ENCODE measurements around the gene SORCS2.

The SORCS2 gene

DNA sequence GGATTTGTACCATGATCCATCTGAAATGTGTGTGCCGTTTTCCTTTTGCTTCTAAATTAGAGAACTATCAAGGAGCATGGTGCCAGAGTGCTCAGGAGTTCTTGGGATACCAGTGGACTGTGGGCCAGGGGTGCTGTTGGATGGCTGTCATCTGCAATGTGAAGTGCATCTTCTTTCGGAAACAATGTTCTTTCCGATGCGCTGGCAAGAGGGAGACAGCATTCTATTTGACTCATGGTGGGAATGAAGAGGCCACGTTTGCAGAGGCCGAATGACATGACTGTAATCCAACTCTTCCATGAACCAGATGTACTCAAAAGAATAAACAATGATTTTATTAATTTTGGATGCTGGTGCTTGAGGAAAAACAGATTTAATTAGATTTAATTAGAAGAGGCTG lies 45.5 kb downstream of the SORCS2 start:
- no peaks in the 10 kb centered on the region for H3K27me3 ChIP-seq
- TF ChIP-seq, protein P1, sequence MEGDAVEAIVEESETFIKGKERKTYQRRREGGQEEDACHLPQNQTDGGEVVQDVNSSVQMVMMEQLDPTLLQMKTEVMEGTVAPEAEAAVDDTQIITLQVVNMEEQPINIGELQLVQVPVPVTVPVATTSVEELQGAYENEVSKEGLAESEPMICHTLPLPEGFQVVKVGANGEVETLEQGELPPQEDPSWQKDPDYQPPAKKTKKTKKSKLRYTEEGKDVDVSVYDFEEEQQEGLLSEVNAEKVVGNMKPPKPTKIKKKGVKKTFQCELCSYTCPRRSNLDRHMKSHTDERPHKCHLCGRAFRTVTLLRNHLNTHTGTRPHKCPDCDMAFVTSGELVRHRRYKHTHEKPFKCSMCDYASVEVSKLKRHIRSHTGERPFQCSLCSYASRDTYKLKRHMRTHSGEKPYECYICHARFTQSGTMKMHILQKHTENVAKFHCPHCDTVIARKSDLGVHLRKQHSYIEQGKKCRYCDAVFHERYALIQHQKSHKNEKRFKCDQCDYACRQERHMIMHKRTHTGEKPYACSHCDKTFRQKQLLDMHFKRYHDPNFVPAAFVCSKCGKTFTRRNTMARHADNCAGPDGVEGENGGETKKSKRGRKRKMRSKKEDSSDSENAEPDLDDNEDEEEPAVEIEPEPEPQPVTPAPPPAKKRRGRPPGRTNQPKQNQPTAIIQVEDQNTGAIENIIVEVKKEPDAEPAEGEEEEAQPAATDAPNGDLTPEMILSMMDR (IDR thresholded peaks at IDR 0.05; ENCODE audit: low read depth, low read length): no peak
- peaks cover 3% of the 10 kb centered on the region for H3K4me1 ChIP-seq
- no peaks in the 10 kb centered on the region for H3K36me3 ChIP-seq
- H3K4me3 ChIP-seq (ENCODE audit: low read depth, low read length): no peak overlapping the region
- DNase-seq: no peak
- H3K9me3 ChIP-seq: no peaks in the 10 kb centered on the region; the same call in 1 of the 2 replicates

DNA sequence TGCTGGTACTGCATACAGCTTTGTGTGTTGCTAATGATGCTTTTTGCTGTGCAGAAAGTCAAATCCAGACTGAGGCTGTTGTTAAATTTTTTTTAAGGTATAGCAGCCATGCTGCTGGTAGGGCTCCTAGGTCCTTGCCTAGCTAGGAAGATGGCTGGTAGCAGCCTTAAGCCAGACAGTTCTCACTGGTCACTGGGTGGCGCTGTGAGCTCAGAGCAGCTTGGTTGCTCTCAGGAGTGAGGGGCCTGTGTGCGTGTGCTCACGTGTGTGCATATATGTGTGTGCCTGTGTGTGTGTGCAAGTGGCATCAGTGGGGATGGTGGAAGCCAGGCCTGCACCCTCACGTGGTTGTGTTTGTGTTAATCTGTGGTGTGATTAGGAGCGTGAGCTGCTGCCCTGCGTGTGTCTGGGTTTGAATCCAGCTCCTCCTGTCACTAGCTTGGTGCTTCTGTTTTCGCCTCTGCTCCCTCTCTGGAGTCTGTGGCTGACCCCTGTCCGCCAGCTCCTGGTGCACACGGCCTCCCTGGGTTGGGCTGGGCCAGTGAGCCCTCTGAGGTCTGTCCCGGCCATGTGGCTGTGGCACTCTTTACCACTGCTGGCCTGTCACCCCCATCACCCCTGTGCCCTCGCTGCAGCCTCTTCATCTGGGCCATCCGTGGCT lies 46.1 kb downstream of the SORCS2 start:
- peak; percentile 45 for DNase-seq
- no peaks in the 10 kb centered on the region for H3K36me3 ChIP-seq
- H3K9me3 ChIP-seq: no peaks in the 10 kb centered on the region; the same call in 1 of the 2 replicates
- H3K27me3 ChIP-seq: no peaks in the 10 kb centered on the region
- H3K4me1 ChIP-seq: peaks cover 3% of the 10 kb centered on the region
- no peak overlapping the region for H3K4me3 ChIP-seq (ENCODE audit: low read depth, low read length)
- TF ChIP-seq, protein P1 (IDR thresholded peaks at IDR 0.05; ENCODE audit: low read depth, low read length): peak; percentile 59

DNA sequence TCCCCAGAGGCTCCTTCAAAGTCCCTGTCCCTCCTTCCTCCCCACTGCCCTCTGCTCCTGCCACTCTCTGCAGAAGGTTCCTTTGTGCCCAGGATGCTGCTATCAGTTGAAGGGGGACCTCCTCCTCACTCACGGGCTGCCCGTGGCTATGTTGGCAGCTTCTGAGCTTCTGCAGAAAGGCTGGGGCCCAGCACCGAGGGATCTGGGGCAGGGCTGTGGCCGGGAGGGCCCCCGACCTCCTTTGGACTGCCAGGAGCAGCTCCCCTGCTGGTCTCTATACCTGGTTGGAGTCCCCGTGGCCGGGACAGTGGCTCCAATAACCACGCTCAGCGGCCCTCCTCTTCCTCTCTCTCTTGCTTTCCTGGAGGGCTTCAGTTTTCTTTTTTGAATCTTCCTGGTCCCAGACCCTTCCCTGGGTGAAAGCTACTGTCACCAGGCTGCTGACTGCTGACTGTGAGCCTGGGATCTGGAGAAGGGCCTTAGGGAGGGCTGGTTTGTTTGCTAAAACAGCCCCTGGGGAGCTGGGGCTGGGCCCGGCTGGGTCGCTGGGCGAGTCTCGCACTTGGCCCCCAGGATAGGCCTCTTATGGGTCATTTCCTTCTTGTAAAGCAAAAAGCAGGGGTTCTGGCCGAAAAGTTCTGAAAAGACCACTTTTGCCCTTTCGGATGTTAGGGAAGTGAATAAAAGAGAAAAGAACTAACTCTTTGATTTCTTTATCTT lies 46.9 kb downstream of the SORCS2 start:
- Histone ChIP-seq H3K4me1 (peaks cover 3% of the 10 kb centered on the region), H3K27me3 (no peaks in the 10 kb centered on the region), H3K36me3 (no peaks in the 10 kb centered on the region), H3K4me3 (ENCODE audit: low read depth, low read length) (no peak overlapping the region), H3K9me3 (no peaks in the 10 kb centered on the region; the same call in 1 of the 2 replicates)
- DNase-seq: no peak
- TF ChIP-seq, protein P1 (IDR thresholded peaks at IDR 0.05; ENCODE audit: low read depth, low read length): no peak

DNA sequence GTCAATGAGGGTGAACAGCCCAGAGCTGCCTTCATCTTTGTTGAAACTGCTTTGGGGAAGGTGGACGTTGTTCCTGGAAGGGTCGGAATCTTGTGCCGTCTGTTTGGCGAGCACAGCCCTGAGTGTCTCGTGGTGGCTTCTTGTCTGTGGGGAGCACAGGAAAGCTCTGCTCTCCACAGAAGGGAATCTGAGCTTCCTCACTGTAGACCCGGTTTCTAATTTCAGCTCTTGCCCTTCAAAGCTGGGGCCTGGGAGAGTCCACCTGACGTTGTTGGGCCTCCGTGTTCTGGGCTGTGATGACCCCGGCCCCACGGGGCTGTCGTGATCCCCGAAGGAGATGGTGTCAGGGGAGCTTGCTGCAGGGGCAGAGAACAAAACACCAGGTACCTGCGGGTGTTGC lies 47.5 kb downstream of the SORCS2 start:
- Histone ChIP-seq H3K4me1 (peaks cover 3% of the 10 kb centered on the region), H3K27me3 (no peaks in the 10 kb centered on the region), H3K4me3 (ENCODE audit: low read depth, low read length) (no peak overlapping the region), H3K36me3 (no peaks in the 10 kb centered on the region), H3K9me3 (no peaks in the 10 kb centered on the region; the same call in 1 of the 2 replicates)
- TF ChIP-seq, protein P1 (IDR thresholded peaks at IDR 0.05; ENCODE audit: low read depth, low read length): no peak
- DNase-seq: no peak

DNA sequence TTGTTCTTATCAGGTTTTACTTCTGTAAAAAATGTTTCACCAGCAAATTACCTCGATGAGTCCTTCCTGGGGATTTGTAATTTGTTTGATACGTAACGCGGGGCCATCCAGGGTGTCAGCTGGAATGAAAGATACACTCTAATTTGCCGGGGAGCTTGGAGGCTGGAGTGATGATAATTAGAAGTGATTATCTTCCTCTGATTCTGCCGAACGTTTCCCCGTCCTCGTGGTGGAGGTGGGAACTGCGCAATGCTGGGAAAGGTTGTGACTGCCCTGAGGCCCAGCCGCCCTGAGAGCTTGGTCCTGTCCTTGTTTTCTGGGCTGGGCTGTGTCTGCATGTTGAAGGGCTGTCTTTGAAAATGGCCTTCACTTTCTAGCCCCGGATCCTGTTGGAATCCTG lies 48.0 kb downstream of the SORCS2 start:
- no peak for DNase-seq
- H3K9me3 ChIP-seq: no peaks in the 10 kb centered on the region; the same call in 1 of the 2 replicates
- no peaks in the 10 kb centered on the region for H3K36me3 ChIP-seq
- no peak overlapping the region for H3K4me3 ChIP-seq (ENCODE audit: low read depth, low read length)
- H3K27me3 ChIP-seq: no peaks in the 10 kb centered on the region
- peaks cover 3% of the 10 kb centered on the region for H3K4me1 ChIP-seq
- TF ChIP-seq, protein P1 (IDR thresholded peaks at IDR 0.05; ENCODE audit: low read depth, low read length): peak; percentile 40; the same call in 1 of the 2 replicates

Measured in BE2C (cell line).